Liver (tissue), 3 donors: ENCODE measurements around the gene BAAT.

Experiments
- CTCF ChIP-seq: fragments of 150-350 bp; IDR thresholded peaks from 2 replicates; pipeline ENCODE4 v1.5.1; 2017; ENCODE audit warnings: improper control_type of control experiment, low read depth, low read length; ENCODE audit not compliant: missing input control
- REST ChIP-seq: IDR thresholded peaks from 2 replicates; pipeline ENCODE4 v1.6.1; 2016; ENCODE audit warnings: antibody characterized with exemption, mild to moderate bottlenecking
- TAF1 ChIP-seq: conservative IDR thresholded peaks from 2 replicates; pipeline ENCODE4 v1.6.1; 2016; ENCODE audit warnings: antibody characterized with exemption, mild to moderate bottlenecking
- donor health status: healthy.
- donor health status: healthy.

DNA sequence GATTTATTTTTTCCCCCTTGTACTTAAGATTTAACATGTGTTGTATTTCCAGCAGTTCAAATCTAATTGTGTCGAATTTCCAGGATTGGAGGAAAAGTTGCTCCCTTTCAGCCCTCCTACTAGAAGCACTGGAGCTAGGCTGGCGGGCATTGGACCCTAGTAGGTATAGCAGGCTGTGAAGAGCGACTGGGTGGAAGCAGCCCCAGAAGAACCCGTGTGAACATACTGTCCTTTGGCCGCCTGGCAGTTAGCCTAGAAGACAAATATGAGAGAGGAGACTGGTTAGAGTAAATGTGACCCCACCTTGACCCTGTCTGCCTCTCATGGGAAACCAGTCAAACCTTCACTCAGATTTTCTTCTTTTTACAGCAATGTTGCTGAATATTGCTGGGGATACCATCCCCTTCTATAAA, 36.9 kb upstream of the BAAT start:
- no peak for TF ChIP-seq CTCF
- no peak for TF ChIP-seq TAF1
- no peak for TF ChIP-seq REST
